PC-3 (cell line): ENCODE results near the gene CMAS.

Source experiments
- EZH2 ChIP-seq: fragments of 300-600 bp; sonication (generic); IDR thresholded peaks from one replicate; pipeline ENCODE4 v1.6.1; 2017; ENCODE audit warnings: antibody characterized with exemption, mild to moderate bottlenecking, low read length; ENCODE audit not compliant: unreplicated experiment
- EZH2phosphoT487 ChIP-seq: fragments of 300-600 bp; sonication (generic); IDR thresholded peaks from 2 replicates; pipeline ENCODE4 v1.6.1; 2018; ENCODE audit warnings: mild to moderate bottlenecking, antibody characterized with exemption, low read length, borderline replicate concordance
- TF ChIP-seq, protein P1 (sequence below): fragments of 300-600 bp; sonication (generic); conservative IDR thresholded peaks from 2 replicates; pipeline ENCODE4 v1.5.1; 2017; ENCODE audit warnings: antibody characterized with exemption, low read depth, mild to moderate bottlenecking, low read length

DNA sequence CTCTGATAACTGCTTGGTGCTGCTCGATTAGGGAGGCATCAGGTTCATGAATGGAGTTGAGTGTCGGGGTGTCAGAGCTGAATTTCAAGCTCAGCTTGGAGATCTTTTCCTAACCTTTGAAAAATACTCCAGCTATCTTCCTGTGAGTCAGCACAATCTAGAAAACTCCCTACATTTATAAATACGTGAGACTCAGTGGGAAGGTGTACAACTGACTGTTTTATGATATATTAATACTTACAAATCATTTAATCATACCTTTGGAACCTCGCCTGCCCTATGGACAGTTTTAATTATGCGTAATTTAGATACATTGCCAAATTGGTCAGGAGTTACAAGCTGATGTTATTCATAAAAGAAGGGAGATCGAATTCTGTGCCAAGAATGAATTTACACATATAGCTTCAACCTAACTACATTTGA lies 961 bp downstream of the CMAS start:
- TF ChIP-seq, protein P1, sequence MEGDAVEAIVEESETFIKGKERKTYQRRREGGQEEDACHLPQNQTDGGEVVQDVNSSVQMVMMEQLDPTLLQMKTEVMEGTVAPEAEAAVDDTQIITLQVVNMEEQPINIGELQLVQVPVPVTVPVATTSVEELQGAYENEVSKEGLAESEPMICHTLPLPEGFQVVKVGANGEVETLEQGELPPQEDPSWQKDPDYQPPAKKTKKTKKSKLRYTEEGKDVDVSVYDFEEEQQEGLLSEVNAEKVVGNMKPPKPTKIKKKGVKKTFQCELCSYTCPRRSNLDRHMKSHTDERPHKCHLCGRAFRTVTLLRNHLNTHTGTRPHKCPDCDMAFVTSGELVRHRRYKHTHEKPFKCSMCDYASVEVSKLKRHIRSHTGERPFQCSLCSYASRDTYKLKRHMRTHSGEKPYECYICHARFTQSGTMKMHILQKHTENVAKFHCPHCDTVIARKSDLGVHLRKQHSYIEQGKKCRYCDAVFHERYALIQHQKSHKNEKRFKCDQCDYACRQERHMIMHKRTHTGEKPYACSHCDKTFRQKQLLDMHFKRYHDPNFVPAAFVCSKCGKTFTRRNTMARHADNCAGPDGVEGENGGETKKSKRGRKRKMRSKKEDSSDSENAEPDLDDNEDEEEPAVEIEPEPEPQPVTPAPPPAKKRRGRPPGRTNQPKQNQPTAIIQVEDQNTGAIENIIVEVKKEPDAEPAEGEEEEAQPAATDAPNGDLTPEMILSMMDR, result no peak
- TF ChIP-seq EZH2, result no peak
- TF ChIP-seq EZH2phosphoT487, result no peak
